Measurements from ENCODE around the gene KANSL3. TPM values are rescaled to one million over a fixed set of nuclear protein-coding genes. Genes with fewer than 3 reads are reported as not detected.

Gene KANSL3
- total and polyA plus RNA-seq, 9 of the 15 experiments (the other 6 are each of a cell fraction or from before 2014, with no cell fraction given), result 11.3 to 43.7 (median 27.9) TPM

GRCh38 chr2:96601382-96602292 is 36.5 kb downstream of the KANSL3 start (continued):
- no peak for TF ChIP-seq ETS2 (tag; IDR thresholded peaks at IDR 0.05; ENCODE audit: borderline replicate concordance, poor library complexity, severe bottlenecking)
- TF ChIP-seq ZNF79 (CRISPR knock-in tag; IDR thresholded peaks at IDR 0.05; ENCODE audit: low read depth), result no peak
- no peak for TF ChIP-seq SP1 (CRISPR knock-in tag; IDR thresholded peaks at IDR 0.05)
- TF ChIP-seq CXXC5 (CRISPR knock-in tag; IDR thresholded peaks at IDR 0.05), result no peak
- TF ChIP-seq SAP30 (IDR thresholded peaks at IDR 0.05; ENCODE audit: borderline replicate concordance, insufficient read depth, low read depth, low read length, poor library complexity, severe bottlenecking), result no peak
- no peak for TF ChIP-seq ZNF717 (CRISPR knock-in tag; IDR thresholded peaks at IDR 0.05)
- TF ChIP-seq MTA3 (IDR thresholded peaks at IDR 0.05; ENCODE audit: borderline replicate concordance), result no peak
- TF ChIP-seq ZNF766 (CRISPR knock-in tag; conservative IDR thresholded peaks at IDR 0.05), result no peak
- no peak for TF ChIP-seq NCOA1 (IDR thresholded peaks at IDR 0.05; ENCODE audit: low read depth)
- no peak for TF ChIP-seq CBX3 (IDR thresholded peaks at IDR 0.05; ENCODE audit: borderline replicate concordance in 1 of 2, low read length in 2 of 2)
- TF ChIP-seq EP300 (IDR thresholded peaks at IDR 0.05; ENCODE audit: low read length), result no peak
- TF ChIP-seq, protein P1, sequence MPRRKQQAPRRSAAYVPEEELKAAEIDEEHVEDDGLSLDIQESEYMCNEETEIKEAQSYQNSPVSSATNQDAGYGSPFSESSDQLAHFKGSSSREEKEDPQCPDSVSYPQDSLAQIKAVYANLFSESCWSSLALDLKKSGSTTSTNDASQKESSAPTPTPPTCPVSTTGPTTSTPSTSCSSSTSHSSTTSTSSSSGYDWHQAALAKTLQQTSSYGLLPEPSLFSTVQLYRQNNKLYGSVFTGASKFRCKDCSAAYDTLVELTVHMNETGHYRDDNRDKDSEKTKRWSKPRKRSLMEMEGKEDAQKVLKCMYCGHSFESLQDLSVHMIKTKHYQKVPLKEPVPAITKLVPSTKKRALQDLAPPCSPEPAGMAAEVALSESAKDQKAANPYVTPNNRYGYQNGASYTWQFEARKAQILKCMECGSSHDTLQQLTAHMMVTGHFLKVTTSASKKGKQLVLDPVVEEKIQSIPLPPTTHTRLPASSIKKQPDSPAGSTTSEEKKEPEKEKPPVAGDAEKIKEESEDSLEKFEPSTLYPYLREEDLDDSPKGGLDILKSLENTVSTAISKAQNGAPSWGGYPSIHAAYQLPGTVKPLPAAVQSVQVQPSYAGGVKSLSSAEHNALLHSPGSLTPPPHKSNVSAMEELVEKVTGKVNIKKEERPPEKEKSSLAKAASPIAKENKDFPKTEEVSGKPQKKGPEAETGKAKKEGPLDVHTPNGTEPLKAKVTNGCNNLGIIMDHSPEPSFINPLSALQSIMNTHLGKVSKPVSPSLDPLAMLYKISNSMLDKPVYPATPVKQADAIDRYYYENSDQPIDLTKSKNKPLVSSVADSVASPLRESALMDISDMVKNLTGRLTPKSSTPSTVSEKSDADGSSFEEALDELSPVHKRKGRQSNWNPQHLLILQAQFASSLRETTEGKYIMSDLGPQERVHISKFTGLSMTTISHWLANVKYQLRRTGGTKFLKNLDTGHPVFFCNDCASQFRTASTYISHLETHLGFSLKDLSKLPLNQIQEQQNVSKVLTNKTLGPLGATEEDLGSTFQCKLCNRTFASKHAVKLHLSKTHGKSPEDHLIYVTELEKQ (CRISPR knock-in tag; IDR thresholded peaks at IDR 0.05), result no peak
- no peak for TF ChIP-seq KLF13 (tag; IDR thresholded peaks at IDR 0.05; ENCODE audit: borderline replicate concordance, low read depth)
- 0 out of 2 replicates have a peak, but pooled peaks have one; percentile 32 for TF ChIP-seq SMARCA4 (IDR thresholded peaks at IDR 0.05)
- TF ChIP-seq ZNF407 (IDR thresholded peaks at IDR 0.05; ENCODE audit: low read depth), result no peak
- TF ChIP-seq KDM1A (IDR thresholded peaks at IDR 0.05), result 0 out of 4 replicates have a peak, but pooled peaks of 1 of the 2 experiments have one; percentile 2

All from K562 (cell line).